ENCODE measurements around the gene DZIP1. TPM values are rescaled to one million over a fixed set of nuclear protein-coding genes. Genes with fewer than 3 reads are reported as not detected.

DZIP1 gene
- total and polyA plus RNA-seq, 2 of the 13 experiments (the other 11 are each of a cell fraction or from before 2014, with no cell fraction given): 11.0 to 36.7 TPM

GRCh38 chr13:95644601-95645052 lies at the start of gene DZIP1 (continued):
- TF ChIP-seq, protein P1, sequence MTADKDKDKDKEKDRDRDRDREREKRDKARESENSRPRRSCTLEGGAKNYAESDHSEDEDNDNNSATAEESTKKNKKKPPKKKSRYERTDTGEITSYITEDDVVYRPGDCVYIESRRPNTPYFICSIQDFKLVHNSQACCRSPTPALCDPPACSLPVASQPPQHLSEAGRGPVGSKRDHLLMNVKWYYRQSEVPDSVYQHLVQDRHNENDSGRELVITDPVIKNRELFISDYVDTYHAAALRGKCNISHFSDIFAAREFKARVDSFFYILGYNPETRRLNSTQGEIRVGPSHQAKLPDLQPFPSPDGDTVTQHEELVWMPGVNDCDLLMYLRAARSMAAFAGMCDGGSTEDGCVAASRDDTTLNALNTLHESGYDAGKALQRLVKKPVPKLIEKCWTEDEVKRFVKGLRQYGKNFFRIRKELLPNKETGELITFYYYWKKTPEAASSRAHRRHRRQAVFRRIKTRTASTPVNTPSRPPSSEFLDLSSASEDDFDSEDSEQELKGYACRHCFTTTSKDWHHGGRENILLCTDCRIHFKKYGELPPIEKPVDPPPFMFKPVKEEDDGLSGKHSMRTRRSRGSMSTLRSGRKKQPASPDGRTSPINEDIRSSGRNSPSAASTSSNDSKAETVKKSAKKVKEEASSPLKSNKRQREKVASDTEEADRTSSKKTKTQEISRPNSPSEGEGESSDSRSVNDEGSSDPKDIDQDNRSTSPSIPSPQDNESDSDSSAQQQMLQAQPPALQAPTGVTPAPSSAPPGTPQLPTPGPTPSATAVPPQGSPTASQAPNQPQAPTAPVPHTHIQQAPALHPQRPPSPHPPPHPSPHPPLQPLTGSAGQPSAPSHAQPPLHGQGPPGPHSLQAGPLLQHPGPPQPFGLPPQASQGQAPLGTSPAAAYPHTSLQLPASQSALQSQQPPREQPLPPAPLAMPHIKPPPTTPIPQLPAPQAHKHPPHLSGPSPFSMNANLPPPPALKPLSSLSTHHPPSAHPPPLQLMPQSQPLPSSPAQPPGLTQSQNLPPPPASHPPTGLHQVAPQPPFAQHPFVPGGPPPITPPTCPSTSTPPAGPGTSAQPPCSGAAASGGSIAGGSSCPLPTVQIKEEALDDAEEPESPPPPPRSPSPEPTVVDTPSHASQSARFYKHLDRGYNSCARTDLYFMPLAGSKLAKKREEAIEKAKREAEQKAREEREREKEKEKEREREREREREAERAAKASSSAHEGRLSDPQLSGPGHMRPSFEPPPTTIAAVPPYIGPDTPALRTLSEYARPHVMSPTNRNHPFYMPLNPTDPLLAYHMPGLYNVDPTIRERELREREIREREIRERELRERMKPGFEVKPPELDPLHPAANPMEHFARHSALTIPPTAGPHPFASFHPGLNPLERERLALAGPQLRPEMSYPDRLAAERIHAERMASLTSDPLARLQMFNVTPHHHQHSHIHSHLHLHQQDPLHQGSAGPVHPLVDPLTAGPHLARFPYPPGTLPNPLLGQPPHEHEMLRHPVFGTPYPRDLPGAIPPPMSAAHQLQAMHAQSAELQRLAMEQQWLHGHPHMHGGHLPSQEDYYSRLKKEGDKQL (CRISPR knock-in tag; IDR thresholded peaks at IDR 0.05; ENCODE audit: low read depth): no peak
- TF ChIP-seq HNRNPUL1 (IDR thresholded peaks at IDR 0.05; ENCODE audit: low read depth, low read length) (no peak), DRAP1 (CRISPR knock-in tag; IDR thresholded peaks at IDR 0.05) (peak; percentile 79), POGZ (CRISPR knock-in tag; IDR thresholded peaks at IDR 0.05) (peak; percentile 38; the same call in 1 of the 2 replicates), CCAR2 (optimal IDR thresholded peaks at IDR 0.05; ENCODE audit: low read depth, low read length) (no peak), KLF6 (CRISPR knock-in tag; IDR thresholded peaks at IDR 0.05) (no peak), MED13 (CRISPR knock-in tag; IDR thresholded peaks at IDR 0.05) (0 out of 2 replicates have a peak, but pooled peaks have one; percentile 17), ASH2L (IDR thresholded peaks at IDR 0.05; ENCODE audit: insufficient read length, low read depth, low read length) (no peak), ERF (CRISPR knock-in tag; IDR thresholded peaks at IDR 0.05) (peak; percentile 54; the same call in 1 of the 2 replicates), ZNF230 (CRISPR knock-in tag; IDR thresholded peaks at IDR 0.05) (no peak), TBX2 (CRISPR knock-in tag; IDR thresholded peaks at IDR 0.05; ENCODE audit: borderline replicate concordance) (no peak), ZNF781 (CRISPR knock-in tag; IDR thresholded peaks at IDR 0.05; ENCODE audit: borderline replicate concordance, not compliant biosample characterization) (no peak), FOXA3 (CRISPR knock-in tag; IDR thresholded peaks at IDR 0.05) (no peak), YY1 (IDR thresholded peaks at IDR 0.05; ENCODE audit: insufficient read depth, insufficient replicate concordance, low read depth, low read length) (no peak), MBNL3 (CRISPR knock-in tag; conservative IDR thresholded peaks at IDR 0.05) (no peak), MED8 (CRISPR knock-in tag; IDR thresholded peaks at IDR 0.05; ENCODE audit: insufficient replicate concordance) (no peak)
- TF ChIP-seq, protein P2, sequence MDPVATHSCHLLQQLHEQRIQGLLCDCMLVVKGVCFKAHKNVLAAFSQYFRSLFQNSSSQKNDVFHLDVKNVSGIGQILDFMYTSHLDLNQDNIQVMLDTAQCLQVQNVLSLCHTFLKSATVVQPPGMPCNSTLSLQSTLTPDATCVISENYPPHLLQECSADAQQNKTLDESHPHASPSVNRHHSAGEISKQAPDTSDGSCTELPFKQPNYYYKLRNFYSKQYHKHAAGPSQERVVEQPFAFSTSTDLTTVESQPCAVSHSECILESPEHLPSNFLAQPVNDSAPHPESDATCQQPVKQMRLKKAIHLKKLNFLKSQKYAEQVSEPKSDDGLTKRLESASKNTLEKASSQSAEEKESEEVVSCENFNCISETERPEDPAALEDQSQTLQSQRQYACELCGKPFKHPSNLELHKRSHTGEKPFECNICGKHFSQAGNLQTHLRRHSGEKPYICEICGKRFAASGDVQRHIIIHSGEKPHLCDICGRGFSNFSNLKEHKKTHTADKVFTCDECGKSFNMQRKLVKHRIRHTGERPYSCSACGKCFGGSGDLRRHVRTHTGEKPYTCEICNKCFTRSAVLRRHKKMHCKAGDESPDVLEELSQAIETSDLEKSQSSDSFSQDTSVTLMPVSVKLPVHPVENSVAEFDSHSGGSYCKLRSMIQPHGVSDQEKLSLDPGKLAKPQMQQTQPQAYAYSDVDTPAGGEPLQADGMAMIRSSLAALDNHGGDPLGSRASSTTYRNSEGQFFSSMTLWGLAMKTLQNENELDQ (CRISPR knock-in tag; IDR thresholded peaks at IDR 0.05; ENCODE audit: borderline replicate concordance): no peak
- TF ChIP-seq, protein P3, sequence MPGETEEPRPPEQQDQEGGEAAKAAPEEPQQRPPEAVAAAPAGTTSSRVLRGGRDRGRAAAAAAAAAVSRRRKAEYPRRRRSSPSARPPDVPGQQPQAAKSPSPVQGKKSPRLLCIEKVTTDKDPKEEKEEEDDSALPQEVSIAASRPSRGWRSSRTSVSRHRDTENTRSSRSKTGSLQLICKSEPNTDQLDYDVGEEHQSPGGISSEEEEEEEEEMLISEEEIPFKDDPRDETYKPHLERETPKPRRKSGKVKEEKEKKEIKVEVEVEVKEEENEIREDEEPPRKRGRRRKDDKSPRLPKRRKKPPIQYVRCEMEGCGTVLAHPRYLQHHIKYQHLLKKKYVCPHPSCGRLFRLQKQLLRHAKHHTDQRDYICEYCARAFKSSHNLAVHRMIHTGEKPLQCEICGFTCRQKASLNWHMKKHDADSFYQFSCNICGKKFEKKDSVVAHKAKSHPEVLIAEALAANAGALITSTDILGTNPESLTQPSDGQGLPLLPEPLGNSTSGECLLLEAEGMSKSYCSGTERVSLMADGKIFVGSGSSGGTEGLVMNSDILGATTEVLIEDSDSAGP (CRISPR knock-in tag; IDR thresholded peaks at IDR 0.05; ENCODE audit: borderline replicate concordance): no peak

Data from HepG2 (cell line).